Measurements from ENCODE around the gene WDR55. TPM values are rescaled to one million over a fixed set of nuclear protein-coding genes. Genes with fewer than 3 reads are reported as not detected.

WDR55 gene
- total RNA-seq, 2 experiments from 2014 or later: 23.9 to 34.2 TPM

DNA sequence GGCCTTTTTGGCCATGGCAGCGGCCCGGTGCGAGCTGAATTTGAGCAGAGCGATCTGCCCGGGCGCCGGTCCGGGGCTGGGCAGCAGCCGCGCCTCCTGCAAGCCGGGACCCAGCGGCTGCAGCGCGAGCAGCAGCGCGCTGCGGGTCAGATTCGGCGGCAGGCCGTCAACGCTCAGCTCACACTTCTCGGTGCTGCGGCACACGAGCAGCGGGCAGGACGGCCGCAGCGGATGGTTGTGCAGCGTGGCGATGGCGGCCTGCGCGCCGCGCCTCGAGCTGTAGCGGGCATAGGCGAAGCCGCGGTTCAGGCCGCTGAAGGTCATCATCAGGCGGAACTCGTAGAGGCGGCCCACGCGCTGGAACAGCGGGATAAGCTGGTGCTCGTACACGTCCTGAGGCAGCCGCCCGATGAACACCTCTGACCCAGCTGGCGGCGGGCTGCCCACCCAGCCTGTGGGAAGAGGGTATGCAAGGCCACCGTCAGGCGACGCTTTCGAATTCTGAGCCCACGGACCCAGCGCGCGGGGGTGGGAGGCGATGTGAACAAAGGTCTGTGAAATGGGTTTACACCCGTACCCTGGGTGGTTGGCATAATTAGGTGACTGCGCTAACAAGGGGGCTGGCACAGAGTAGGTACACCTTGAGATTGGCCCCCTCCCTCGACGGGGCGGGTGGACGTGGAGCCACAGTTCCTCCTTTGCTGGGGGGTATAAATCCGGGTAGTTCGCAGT is 7.9 kb downstream of the WDR55 start:
- Histone ChIP-seq H3K9me3 (ENCODE audit: low read length) (no peaks in the 10 kb centered on the region), H3K4me2 (ENCODE audit: low read length) (no peak overlapping the region), H2AFZ (ENCODE audit: low read length) (no peak overlapping the region), H3K79me2 (ENCODE audit: insufficient read depth, low read depth, low read length) (no peaks in the 10 kb centered on the region), H3K4me3 (ENCODE audit: low read depth, low read length, poor library complexity, severe bottlenecking) (no peak overlapping the region), H4K20me1 (ENCODE audit: insufficient read depth, low read length) (no peaks in the 10 kb centered on the region), H3K9me2 (ENCODE audit: insufficient read depth, low read length) (no peaks in the 10 kb centered on the region), H3K4me1 (ENCODE audit: insufficient read depth, low read length, poor library complexity, severe bottlenecking) (no peaks in the 10 kb centered on the region), H3K27ac (ENCODE audit: low read depth, low read length, poor library complexity, severe bottlenecking) (no peak overlapping the region), H3K36me3 (ENCODE audit: insufficient read depth, low read length) (peaks cover 97% of the 10 kb centered on the region)
- no TSS peak for BruUV-seq (replicated peaks)
- TF ChIP-seq EZH2phosphoT487 (IDR thresholded peaks at IDR 0.05; ENCODE audit: borderline replicate concordance, low read depth, low read length): no peak
- TF ChIP-seq, protein P1, sequence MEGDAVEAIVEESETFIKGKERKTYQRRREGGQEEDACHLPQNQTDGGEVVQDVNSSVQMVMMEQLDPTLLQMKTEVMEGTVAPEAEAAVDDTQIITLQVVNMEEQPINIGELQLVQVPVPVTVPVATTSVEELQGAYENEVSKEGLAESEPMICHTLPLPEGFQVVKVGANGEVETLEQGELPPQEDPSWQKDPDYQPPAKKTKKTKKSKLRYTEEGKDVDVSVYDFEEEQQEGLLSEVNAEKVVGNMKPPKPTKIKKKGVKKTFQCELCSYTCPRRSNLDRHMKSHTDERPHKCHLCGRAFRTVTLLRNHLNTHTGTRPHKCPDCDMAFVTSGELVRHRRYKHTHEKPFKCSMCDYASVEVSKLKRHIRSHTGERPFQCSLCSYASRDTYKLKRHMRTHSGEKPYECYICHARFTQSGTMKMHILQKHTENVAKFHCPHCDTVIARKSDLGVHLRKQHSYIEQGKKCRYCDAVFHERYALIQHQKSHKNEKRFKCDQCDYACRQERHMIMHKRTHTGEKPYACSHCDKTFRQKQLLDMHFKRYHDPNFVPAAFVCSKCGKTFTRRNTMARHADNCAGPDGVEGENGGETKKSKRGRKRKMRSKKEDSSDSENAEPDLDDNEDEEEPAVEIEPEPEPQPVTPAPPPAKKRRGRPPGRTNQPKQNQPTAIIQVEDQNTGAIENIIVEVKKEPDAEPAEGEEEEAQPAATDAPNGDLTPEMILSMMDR (conservative IDR thresholded peaks at IDR 0.05; ENCODE audit: low read length): no peak
- ChIA-PET CTCF (ENCODE audit: unreplicated experiment) (no interaction called here), POLR2A (no interaction called here)
- DNase-seq (ENCODE audit: low spot score): no peak
- intact Hi-C loops (cut with micrococcal nuclease; ENCODE audit: unreplicated experiment): no loop called here

DNA sequence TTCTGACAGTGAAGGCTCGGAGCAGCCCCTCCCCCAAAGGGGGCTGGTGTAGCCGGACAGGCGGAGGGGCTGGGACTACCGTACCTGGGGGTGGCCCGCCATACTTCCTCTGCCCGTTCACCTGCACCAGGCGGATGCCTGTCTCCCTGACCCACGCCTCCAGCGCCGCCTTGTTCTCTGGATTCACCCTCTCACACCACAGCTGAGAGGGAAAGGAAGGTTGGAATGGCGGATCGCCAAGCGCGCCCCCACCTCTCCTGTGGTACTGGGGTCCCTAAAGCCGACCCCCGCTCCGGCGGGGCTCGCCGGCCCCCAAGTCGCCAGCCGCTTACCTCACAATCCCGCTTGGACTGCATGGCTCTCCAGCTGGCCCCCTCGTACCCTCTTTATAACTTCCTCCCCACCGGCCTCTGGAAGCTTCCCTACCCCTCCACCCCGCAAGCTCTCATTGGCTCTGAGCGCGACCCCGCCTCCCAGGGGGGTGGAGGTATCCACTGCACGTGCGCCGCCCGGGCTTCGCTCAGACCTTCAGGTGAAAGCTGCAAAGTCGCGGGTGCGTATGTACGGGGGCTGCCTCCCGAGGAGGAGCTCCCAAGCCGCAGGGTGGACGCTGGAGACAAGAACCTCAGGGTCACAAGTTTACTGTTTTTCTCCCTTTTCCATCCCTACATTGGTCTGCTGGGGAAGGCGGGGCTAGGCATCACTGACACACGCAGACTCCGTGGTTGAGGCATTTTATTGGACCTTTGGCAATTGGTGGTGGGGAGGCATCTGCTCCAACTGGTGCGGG is 8.7 kb downstream of the WDR55 start, which contains the start of gene DND1:
DND1 (minus strand) TSS at position 390 of the 790 bp plus-strand sequence; CDS start at position 356, 34 bp downstream.
- no peak within 1 kb of the TSS for H3K4me3 ChIP-seq (ENCODE audit: low read depth, low read length, poor library complexity, severe bottlenecking)
- no peak within 1 kb of the TSS for H3K27ac ChIP-seq (ENCODE audit: low read depth, low read length, poor library complexity, severe bottlenecking)
- intact Hi-C loops (cut with micrococcal nuclease; ENCODE audit: unreplicated experiment): no loop called here
- H3K36me3 ChIP-seq (ENCODE audit: insufficient read depth, low read length): peaks cover 93% of the 10 kb centered on the region
- H3K9me2 ChIP-seq (ENCODE audit: insufficient read depth, low read length): no peaks in the 10 kb centered on the region
- H3K9me3 ChIP-seq (ENCODE audit: low read length): no peaks in the 10 kb centered on the region
- H3K4me2 ChIP-seq (ENCODE audit: low read length): no peak within 1 kb of the TSS
- DNase-seq (ENCODE audit: low spot score): no peak
- H2AFZ ChIP-seq (ENCODE audit: low read length): no peak within 1 kb of the TSS
- no peak for TF ChIP-seq EZH2phosphoT487 (IDR thresholded peaks at IDR 0.05; ENCODE audit: borderline replicate concordance, low read depth, low read length)
- TF ChIP-seq, protein P1 (conservative IDR thresholded peaks at IDR 0.05; ENCODE audit: low read length): no peak
- POLR2A ChIA-PET: no interaction called here
- H3K4me1 ChIP-seq (ENCODE audit: insufficient read depth, low read length, poor library complexity, severe bottlenecking): no peaks in the 10 kb centered on the region
- H3K79me2 ChIP-seq (ENCODE audit: insufficient read depth, low read depth, low read length): no peaks in the 10 kb centered on the region
- CTCF ChIA-PET (ENCODE audit: unreplicated experiment): no interaction called here
- H4K20me1 ChIP-seq (ENCODE audit: insufficient read depth, low read length): no peaks in the 10 kb centered on the region
- no TSS peak for BruUV-seq (replicated peaks)
